OCI-LY3 (cell line): Measurements from ENCODE around the gene NRG2.

Source experiments
- H2AFZ ChIP-seq: fragments of 200-600, 300-600 bp; shearing (Covaris generic); 2 replicates; pipeline ENCODE4 v1.6.0; 2014; ENCODE audit warnings: antibody characterized with exemption, low read depth, low read length
- H3K27ac ChIP-seq: fragments of 200-600, 300-600 bp; sonication (generic); 2 replicates; pipeline ENCODE4 v1.5.1; 2014; ENCODE audit warnings: mild to moderate bottlenecking, low read length, moderate library complexity, mixed read lengths
- H3K27me3 ChIP-seq: fragments of 200-600, 300-600 bp; sonication (generic); 2 replicates; pipeline ENCODE4 v1.6.1; 2014; ENCODE audit warnings: low read depth, low read length, mixed read lengths
- H3K36me3 ChIP-seq: fragments of 200-600, 300-600 bp; sonication (generic); replicated peaks from 2 replicates; pipeline ENCODE3; 2014; ENCODE audit warnings: low read depth, low read length, mixed read lengths
- H3K4me1 ChIP-seq: fragments of 300-600, 200-600 bp; sonication (generic); 2 replicates; pipeline ENCODE4 v1.6.1; 2014; ENCODE audit warnings: low read length, mixed read lengths
- H3K4me2 ChIP-seq: fragments of 200-600, 300-600 bp; sonication (generic); 2 replicates; pipeline ENCODE4 v1.6.1; 2014; ENCODE audit warnings: low read length, mixed read lengths
- H3K4me3 ChIP-seq: fragments of 300-600, 200-600 bp; sonication (generic); 2 replicates; pipeline ENCODE4 v1.5.1; 2014; ENCODE audit warnings: antibody characterized with exemption, mild to moderate bottlenecking, low read length, moderate library complexity
- H3K79me2 ChIP-seq: fragments of 300-600, 200-600 bp; shearing (Covaris generic); 2 replicates; pipeline ENCODE4 v1.6.1; 2014; ENCODE audit warnings: mild to moderate bottlenecking, low read length, mixed read lengths
- H3K9ac ChIP-seq: fragments of 300-600, 200-600 bp; shearing (Covaris generic); 2 replicates; pipeline ENCODE4 v1.6.0; 2014; ENCODE audit warnings: mild to moderate bottlenecking, low read length, moderate library complexity
- H3K9me3 ChIP-seq: fragments of 200-600, 300-600 bp; shearing (Covaris generic); 2 replicates; pipeline ENCODE4 v1.6.1; 2014; ENCODE audit warnings: low read length, mixed read lengths; ENCODE audit not compliant: insufficient read depth
- H4K20me1 ChIP-seq: fragments of 200-600, 300-600 bp; sonication (generic); 2 replicates; pipeline ENCODE4 v1.6.1; 2016; ENCODE audit warnings: low read length, mixed read lengths; ENCODE audit not compliant: insufficient read depth
- CTCF ChIP-seq: fragments of 200-600, 300-600 bp; sonication (generic); IDR thresholded peaks from 2 replicates; pipeline ENCODE4 v1.5.1; 2014; ENCODE audit warnings: antibody characterized with exemption, low read length, low read depth
- EZH2phosphoT487 ChIP-seq: fragments of 200-600 bp; shearing (Covaris generic); IDR thresholded peaks from 2 replicates; pipeline ENCODE4 v1.6.1; 2018; ENCODE audit warnings: antibody characterized with exemption, mixed run types, low read depth

Gene NRG2

DNA sequence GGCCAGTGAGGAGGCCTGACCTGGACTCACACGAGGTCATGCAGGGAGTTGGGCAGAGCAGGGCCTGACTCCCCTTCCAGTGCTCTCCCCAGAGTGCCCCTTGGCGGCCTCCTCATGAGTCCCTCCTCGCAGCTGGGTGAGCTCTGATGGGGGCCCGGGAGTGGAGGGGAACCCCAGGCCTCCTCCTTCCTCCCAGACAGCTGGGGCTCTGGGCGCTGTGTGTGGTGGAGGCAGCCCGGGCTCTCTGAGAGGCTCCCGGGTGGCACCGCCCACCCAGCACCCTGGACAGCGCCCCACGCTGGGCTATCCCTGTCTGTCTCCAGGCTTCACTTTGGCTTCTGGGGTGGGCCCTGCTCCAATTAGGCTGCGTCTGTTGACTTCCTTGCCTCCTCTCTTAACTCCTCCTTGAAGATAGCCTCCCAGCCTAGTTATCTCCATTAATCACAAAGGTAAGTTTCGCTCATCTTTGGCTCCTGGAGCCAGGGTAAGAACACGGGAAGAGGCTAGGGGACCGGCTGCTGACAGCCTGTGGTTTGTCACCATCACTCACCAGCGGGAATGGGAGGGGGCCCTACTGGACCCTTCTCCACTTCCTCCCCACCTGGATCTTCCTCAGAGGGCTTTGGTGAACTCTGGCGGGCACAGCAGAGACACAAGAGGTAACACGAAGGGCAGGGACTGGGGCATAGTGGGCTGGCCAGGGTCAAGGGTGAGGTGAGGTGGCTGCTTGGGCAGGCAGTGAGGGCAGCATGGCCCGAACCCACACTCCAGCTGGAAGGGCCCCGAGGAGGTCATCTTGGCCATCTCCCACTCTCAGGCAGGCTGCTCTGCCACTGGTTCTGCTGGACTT, 234.4 kb downstream of the NRG2 start:
- no peaks in the 10 kb centered on the region for H4K20me1 ChIP-seq
- no peak overlapping the region for H3K4me3 ChIP-seq
- H3K79me2 ChIP-seq, result no peaks in the 10 kb centered on the region
- H3K36me3 ChIP-seq, result no peaks in the 10 kb centered on the region
- no peaks in the 10 kb centered on the region for H3K4me1 ChIP-seq
- no peak overlapping the region for H2AFZ ChIP-seq
- peaks cover 2% of the 10 kb centered on the region; the same call in 1 of the 2 replicates for H3K27me3 ChIP-seq
- H3K4me2 ChIP-seq, result no peak overlapping the region
- no peak overlapping the region for H3K27ac ChIP-seq
- H3K9me3 ChIP-seq, result no peaks in the 10 kb centered on the region
- no peak overlapping the region for H3K9ac ChIP-seq
- no peak for TF ChIP-seq EZH2phosphoT487
- TF ChIP-seq CTCF, result no peak

GRCh38 chr5:139807647-139808030, 235.5 kb downstream of the NRG2 start:
- Histone ChIP-seq H3K9me3 (no peaks in the 10 kb centered on the region), H3K36me3 (no peaks in the 10 kb centered on the region), H3K4me1 (no peaks in the 10 kb centered on the region), H3K27ac (no peak overlapping the region), H3K4me3 (no peak overlapping the region), H2AFZ (no peak overlapping the region), H3K9ac (no peak overlapping the region), H3K79me2 (no peaks in the 10 kb centered on the region), H3K4me2 (no peak overlapping the region), H4K20me1 (no peaks in the 10 kb centered on the region), H3K27me3 (peaks cover 3% of the 10 kb centered on the region; the same call in 1 of the 2 replicates)
- TF ChIP-seq EZH2phosphoT487, result no peak
- no peak for TF ChIP-seq CTCF

- H3K36me3 ChIP-seq, result no peaks in the 10 kb centered on the region
- no peaks in the 10 kb centered on the region for H4K20me1 ChIP-seq
- peaks cover 10% of the 10 kb centered on the region; the same call in 1 of the 2 replicates for H3K27me3 ChIP-seq
- H2AFZ ChIP-seq, result no peak overlapping the region
- H3K4me1 ChIP-seq, result no peaks in the 10 kb centered on the region
- no peaks in the 10 kb centered on the region for H3K9me3 ChIP-seq
- H3K4me2 ChIP-seq, result no peak overlapping the region
- TF ChIP-seq EZH2phosphoT487 (no peak), CTCF (no peak)
- H3K27ac ChIP-seq, result no peak overlapping the region
- no peak overlapping the region for H3K9ac ChIP-seq
- no peak overlapping the region for H3K4me3 ChIP-seq
- no peaks in the 10 kb centered on the region for H3K79me2 ChIP-seq
These were observed 236.1 kb downstream of the NRG2 start for GRCh38 chr5:139806726-139807646.

GRCh38 chr5:139806111-139806510, 237.0 kb downstream of the NRG2 start:
- no peaks in the 10 kb centered on the region for H3K36me3 ChIP-seq
- H3K9ac ChIP-seq, result no peak overlapping the region
- TF ChIP-seq CTCF (no peak), EZH2phosphoT487 (no peak)
- no peaks in the 10 kb centered on the region for H3K4me1 ChIP-seq
- H3K4me3 ChIP-seq, result no peak overlapping the region
- H2AFZ ChIP-seq, result no peak overlapping the region
- no peaks in the 10 kb centered on the region for H3K79me2 ChIP-seq
- H3K27ac ChIP-seq, result no peak overlapping the region
- H3K4me2 ChIP-seq, result no peak overlapping the region
- no peaks in the 10 kb centered on the region for H4K20me1 ChIP-seq
- H3K27me3 ChIP-seq, result peaks cover 18% of the 10 kb centered on the region; the same call in 1 of the 2 replicates
- H3K9me3 ChIP-seq, result no peaks in the 10 kb centered on the region
